SJSA1 (cell line): ENCODE data around the gene TMEM184A. TPM values are rescaled to one million over a fixed set of nuclear protein-coding genes. Genes with fewer than 3 reads are reported as not detected.

ENCODE experiments used
- DNase-seq, 2 experiments: peaks; one replicate each; pipeline ENCODE4 v3.0.0-alpha.2; 2015 to 2020; ENCODE audit warnings: low spot score in 2 of 2, low read depth in 1 of 2
- H3K27ac ChIP-seq: fragments of 250-450 bp; sonication (Bioruptor Pico); 2 replicates; pipeline ENCODE4 v1.5.1; 2020; ENCODE audit warnings: mild to moderate bottlenecking, moderate library complexity
- H3K27me3 ChIP-seq: fragments of 250-450 bp; sonication (Bioruptor Pico); replicated peaks from 2 replicates; pipeline ENCODE4 v1.5.1; 2020; ENCODE audit warnings: mild to moderate bottlenecking, moderate library complexity
- H3K36me3 ChIP-seq: fragments of 250-450 bp; sonication (Bioruptor Pico); 2 replicates; pipeline ENCODE4 v1.5.1; 2020; ENCODE audit warnings: mild to moderate bottlenecking
- H3K4me1 ChIP-seq: fragments of 250-450 bp; sonication (Bioruptor Pico); replicated peaks from 2 replicates; pipeline ENCODE4 v1.6.1; 2021; ENCODE audit warnings: mild to moderate bottlenecking
- H3K4me3 ChIP-seq: fragments of 250-450 bp; sonication (Bioruptor Pico); 2 replicates; pipeline ENCODE4 v1.5.1; 2020; ENCODE audit warnings: mild to moderate bottlenecking
- H3K9me3 ChIP-seq: fragments of 250-450 bp; sonication (Bioruptor Pico); replicated peaks from 2 replicates; pipeline ENCODE4 v1.5.1; 2020; ENCODE audit warnings: mild to moderate bottlenecking
- total RNA-seq: library from RNA; depleted of rRNA; stranded (reverse); fragments of >200 nt; shearing (Covaris generic); gene quantifications from 2 replicates; pipeline ENCODE4 v1.2.3, GENCODE V29; 2014

The TMEM184A gene
- total RNA-seq, 1 experiment from 2014 or later, result 1.8 TPM

DNA sequence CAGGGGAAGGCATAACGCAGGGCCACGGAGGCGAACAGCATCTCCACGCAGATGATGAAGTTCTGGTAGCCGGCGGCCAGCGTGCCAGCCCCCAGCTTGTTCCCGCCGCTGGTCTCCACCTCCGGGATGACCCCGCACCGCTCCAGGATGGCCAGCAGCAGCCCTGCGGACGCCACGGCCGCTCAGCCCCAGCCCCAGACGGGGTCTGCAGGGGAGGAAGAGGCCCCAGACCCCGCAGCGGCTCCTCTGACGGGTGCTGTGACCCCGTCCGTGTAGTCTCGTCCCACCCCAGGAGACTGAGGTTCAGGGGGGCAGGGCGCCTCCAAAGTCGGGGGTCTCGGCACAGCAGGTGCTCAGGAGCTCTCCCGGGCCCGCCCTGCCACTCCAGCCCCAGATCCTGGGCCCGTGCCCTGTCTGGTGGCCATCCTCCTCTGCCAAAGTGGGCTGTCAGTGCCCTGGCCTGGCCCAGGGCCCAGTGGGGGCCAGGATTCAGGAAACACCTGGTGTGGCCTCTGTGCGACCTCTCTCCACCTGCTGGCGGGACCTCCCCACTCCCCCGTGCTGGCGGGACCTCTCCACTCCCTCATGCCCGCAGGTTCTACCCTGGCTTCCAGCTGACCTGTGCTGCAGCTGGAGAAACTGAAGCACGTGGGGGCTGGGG lies 8.1 kb downstream of the TMEM184A start:
- Histone ChIP-seq H3K4me3 (no peak overlapping the region), H3K36me3 (peaks cover 36% of the 10 kb centered on the region), H3K9me3 (no peaks in the 10 kb centered on the region), H3K4me1 (no peaks in the 10 kb centered on the region), H3K27ac (no peak overlapping the region), H3K27me3 (no peaks in the 10 kb centered on the region)
- DNase-seq, result no peak

DNA sequence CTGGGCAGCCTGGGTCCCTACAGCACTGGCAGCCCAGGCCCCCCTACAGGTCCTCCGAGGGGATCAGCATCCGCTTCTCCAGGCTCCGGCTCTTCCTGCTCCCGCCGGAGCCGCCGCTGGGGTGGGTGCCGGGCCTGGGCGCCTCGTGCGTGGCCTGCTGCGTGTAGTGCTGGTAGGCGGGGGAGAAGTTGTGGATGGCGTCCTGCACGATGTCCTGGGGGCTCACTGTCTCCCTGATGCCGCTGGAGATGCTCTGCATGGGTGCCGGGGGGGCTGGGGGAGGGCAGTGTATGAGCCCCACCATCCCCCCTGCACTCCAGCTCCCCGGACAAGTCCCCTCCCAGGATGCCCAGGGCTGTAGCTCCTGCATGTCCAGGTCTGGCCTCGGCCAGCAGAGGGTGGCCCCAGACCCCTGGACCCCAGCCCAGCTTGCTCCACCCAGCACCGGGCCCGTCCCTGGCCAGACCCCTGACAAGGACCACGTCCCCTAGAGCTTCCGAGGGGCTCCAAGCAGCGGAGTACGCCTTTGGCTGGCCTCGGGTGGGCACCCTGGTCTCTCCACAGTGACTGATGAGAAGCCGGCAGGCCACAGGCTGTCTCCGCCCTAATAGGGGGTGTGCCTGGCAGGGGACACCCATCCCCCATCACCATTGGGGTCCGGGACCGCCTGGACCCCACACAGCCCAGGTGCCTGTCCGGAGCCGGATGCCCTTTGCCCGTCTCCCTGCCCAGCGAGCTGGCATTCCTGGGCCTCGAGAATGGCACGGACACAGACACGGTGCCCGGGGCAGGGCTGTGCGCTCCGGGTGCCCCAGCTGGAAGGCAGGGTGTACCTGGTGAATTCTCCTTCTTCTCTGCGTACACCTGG lies 8.9 kb downstream of the TMEM184A start:
- H3K27me3 ChIP-seq, result no peaks in the 10 kb centered on the region
- peaks cover 43% of the 10 kb centered on the region for H3K36me3 ChIP-seq
- H3K4me1 ChIP-seq, result no peaks in the 10 kb centered on the region
- no peak overlapping the region for H3K27ac ChIP-seq
- H3K4me3 ChIP-seq, result no peak overlapping the region
- DNase-seq, result no peak
- no peaks in the 10 kb centered on the region for H3K9me3 ChIP-seq

DNA sequence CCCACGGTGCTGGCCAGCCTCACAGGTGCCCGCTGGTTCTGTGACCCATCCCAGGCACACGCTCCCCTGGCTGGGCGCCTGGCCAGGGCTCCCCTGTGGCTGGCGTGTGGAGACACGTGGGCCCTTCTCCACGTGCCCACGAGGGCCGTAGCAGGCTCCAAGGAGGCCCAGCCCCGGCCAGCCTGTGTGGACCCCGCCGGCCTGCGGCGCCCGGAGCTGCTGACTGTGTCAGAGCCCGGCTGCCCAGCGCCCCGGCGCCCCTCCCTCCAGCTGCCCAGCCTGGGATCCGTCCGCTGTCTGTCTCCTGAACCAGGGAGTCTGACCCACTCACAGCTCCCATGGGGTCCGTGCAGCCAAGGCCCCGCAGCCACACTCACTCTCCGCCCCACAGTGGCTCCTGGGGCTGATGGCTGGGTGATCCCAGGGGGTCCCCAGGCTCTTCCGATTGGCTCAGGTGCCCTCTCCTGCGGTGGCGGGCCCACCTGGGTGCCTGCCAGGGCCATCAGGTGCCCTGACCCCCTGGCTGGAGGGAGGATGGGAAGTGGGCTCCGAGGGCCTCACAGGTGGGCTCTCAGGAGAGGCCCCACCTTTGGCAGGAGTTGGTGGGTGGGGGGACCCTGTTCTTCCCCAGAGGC lies 9.6 kb downstream of the TMEM184A start:
- Histone ChIP-seq H3K4me1 (no peaks in the 10 kb centered on the region), H3K27ac (no peak overlapping the region), H3K36me3 (peaks cover 51% of the 10 kb centered on the region), H3K4me3 (no peak overlapping the region), H3K9me3 (no peaks in the 10 kb centered on the region), H3K27me3 (no peaks in the 10 kb centered on the region)
- no peak for DNase-seq

DNA sequence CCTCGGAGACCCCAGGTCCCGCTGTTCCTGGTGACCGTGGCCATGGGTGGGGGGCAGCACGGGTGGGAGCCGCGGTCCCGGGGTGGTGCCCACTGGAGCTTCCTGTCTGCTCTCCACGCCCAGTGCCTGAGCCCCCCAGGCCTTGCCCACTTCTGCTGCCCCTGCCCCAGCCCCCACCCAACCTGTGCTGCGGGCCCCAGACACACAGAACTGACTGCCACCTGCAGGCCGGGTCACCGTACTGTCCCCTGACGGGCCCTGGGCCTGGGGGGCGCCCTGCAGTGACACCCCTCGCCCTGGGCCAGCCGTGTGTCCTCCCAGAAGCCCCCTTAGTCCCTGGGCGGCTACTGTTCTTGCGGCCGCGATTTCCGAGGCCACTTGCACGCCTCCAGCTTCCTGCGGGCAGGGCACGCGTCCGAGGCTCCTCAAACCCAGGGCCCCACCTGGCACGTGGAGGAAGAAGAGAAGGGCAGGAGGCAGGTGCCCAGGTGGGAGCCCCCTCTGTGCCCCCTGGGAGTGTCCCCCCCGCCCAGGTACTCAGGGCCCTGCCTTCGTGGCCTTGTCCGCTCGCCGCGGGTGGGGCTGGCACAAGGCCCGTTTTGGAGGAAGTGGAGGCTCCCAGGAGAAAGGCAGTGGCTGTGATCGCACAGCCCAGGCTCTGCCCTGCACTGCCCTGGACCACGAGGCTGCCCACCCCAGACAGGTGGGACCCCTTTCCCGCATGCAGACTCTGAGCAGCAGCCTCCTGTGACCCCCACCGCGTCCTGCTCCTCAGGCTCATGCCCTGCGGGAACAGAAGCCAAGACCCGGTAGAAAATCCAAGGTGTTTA lies 10.4 kb downstream of the TMEM184A start:
- DNase-seq, result no peak
- Histone ChIP-seq H3K9me3 (no peaks in the 10 kb centered on the region), H3K4me3 (no peak overlapping the region), H3K27me3 (no peaks in the 10 kb centered on the region), H3K36me3 (peaks cover 58% of the 10 kb centered on the region), H3K27ac (no peak overlapping the region), H3K4me1 (no peaks in the 10 kb centered on the region)

DNA sequence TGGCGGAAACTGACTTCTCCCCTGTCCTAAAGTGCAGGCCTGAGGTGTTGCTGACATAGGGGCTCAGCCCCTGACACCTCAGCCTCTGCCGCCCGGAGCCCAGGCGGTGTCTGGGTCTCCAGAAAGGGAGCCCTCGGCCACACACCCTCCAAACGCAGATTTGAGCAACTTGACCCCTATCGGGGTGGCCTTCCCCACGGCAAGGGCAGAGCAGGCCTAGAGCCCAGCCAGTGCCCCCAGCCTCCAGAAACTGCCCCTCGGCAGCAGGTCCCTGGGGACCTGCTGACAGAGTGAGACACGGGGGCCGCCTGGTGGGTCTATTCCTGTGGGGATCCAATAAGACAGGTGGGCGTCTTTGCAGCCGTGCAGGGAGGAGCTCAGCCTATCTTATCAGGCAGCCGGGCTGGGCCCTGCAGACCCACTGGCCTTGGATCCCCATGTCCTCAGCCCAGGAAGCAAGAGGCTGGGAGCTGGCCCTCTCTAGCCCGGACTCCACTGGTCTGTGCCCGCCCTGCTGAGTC lies 11.0 kb downstream of the TMEM184A start:
- Histone ChIP-seq H3K4me1 (no peaks in the 10 kb centered on the region), H3K4me3 (no peak overlapping the region), H3K27ac (no peak overlapping the region), H3K36me3 (peaks cover 63% of the 10 kb centered on the region), H3K27me3 (no peaks in the 10 kb centered on the region), H3K9me3 (no peaks in the 10 kb centered on the region)
- no peak for DNase-seq

DNA sequence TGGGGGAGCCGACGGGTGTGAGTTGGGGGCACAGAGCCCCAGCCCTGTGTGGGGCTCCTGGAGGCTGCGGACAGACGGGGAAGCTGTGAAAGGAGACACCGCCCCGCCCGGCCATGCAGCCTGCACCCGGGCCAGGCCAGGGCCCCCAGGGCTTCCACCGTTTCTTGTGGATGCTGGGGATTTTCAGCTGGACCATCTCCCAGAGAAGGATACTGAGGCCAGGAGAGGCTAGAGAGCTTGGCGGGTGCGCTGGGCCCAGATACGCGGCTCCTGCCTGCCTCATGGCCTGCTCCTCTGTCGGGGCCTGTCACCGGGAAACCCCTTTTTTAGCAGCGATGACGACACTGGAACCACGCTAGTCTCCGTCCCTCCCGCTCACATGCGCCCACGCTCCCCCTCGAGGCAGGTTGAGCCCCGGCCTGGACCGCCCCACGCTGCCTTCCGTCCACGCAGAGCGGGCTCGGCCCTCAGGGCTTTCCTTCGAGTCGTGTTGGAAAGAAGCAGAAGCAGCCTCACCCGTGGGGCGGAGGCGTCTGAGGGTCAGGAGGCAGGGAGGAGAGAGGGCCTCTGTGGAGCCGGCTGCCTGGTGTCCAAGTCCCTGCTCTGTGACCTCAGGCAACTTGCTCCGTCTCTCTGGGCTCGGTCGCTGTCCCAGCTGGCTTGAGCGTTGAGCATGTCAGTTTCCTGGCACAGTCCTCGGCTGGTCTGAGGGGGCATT lies 11.7 kb downstream of the TMEM184A start:
- H3K4me3 ChIP-seq, result no peak overlapping the region
- peaks cover 4% of the 10 kb centered on the region for H3K4me1 ChIP-seq
- H3K9me3 ChIP-seq, result no peaks in the 10 kb centered on the region
- DNase-seq, result no peak
- H3K36me3 ChIP-seq, result peaks cover 69% of the 10 kb centered on the region
- H3K27me3 ChIP-seq, result no peaks in the 10 kb centered on the region
- no peak overlapping the region for H3K27ac ChIP-seq

DNA sequence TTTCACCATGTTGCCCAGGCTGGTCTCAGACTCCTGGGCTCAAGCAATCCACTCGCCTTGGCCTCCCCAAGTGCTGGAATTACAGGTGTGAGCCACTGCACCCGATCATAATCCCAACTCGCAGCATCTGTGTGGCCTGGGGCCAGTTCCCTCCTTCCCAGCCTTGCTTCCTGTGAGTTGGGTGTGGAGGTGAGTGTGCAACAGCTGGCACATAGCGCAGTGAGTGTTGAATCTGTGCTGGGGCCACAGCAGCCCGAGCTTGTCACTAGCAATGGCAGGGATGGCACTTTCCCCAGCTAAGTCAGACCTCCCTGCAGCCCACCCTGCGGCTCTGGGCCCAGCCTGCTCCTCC lies 12.2 kb downstream of the TMEM184A start:
- H3K4me1 ChIP-seq, result peaks cover 9% of the 10 kb centered on the region
- no peaks in the 10 kb centered on the region for H3K27me3 ChIP-seq
- H3K9me3 ChIP-seq, result no peaks in the 10 kb centered on the region
- peaks cover 73% of the 10 kb centered on the region for H3K36me3 ChIP-seq
- H3K4me3 ChIP-seq, result no peak overlapping the region
- H3K27ac ChIP-seq, result no peak overlapping the region
- DNase-seq, result no peak

DNA sequence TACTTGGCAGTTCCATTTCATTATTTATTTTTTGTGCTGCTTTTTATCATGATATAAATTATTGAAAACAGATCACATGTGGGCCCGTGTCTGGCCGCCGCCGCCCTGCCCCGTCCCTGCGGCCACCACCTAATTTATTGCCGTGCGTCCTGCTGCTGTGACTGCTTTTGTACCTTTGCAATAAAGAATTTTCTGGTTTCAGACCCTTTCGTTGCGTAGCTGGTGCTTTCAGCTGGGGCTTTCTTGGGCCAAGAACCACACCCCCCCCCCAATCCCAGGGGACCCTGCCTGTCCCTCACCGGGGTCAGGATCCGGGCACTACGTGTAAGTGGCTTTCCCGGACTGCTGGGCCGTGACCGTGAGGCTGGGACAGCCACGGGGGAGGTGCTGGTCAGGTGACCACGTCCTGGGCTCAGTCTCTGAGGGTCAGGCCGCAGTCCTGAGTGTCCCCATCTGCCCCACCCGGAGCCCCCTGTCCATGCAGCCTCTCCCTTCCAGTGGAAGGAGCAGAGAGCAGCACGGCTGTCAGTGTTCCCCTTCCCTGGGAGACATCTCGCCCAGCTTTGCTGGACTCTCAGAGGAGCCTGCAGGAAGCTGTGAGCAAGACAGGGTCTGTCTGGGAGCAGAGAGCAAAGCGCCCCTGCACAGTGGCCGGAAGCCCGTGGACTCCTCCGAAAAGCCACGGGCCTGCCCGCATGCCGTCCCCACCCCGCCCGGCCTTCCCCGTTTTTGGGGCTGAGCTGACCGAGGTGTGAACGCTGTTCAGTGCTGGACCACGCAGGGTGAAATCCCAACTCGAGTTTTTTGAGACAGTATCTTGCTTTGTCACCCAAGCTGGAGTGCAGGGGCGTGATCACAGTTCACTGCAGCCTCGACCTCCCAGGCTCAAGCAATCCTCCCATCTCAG lies 12.9 kb downstream of the TMEM184A start:
- H3K9me3 ChIP-seq, result no peaks in the 10 kb centered on the region
- no peaks in the 10 kb centered on the region for H3K27me3 ChIP-seq
- no peak for DNase-seq
- peaks cover 76% of the 10 kb centered on the region for H3K36me3 ChIP-seq
- peaks cover 16% of the 10 kb centered on the region for H3K4me1 ChIP-seq
- no peak overlapping the region for H3K4me3 ChIP-seq
- no peak overlapping the region for H3K27ac ChIP-seq

DNA sequence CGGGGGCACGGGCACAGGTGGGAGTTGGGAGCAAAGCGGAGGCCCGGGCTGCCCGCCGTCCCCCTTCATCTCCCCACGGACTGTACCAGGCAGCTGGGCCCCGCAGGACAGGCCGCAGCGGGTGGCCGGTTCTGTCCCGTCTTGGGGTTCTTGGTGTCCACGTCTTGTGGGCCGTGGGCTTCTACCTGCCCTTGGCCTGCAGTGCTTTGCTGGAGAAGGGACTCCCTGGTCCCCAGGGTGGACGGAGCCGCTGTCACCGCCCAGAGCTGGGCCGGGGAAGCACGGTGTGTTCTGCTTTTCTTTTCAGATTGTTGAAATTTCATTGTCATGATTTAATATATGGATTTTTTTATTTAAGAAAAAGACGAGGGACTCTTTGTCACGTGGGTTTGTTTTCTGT lies 13.7 kb downstream of the TMEM184A start:
- H3K4me1 ChIP-seq, result peaks cover 24% of the 10 kb centered on the region
- H3K9me3 ChIP-seq, result no peaks in the 10 kb centered on the region
- H3K4me3 ChIP-seq, result no peak overlapping the region
- H3K27ac ChIP-seq, result no peak overlapping the region
- peaks cover 78% of the 10 kb centered on the region for H3K36me3 ChIP-seq
- H3K27me3 ChIP-seq, result no peaks in the 10 kb centered on the region
- DNase-seq, result no peak

DNA sequence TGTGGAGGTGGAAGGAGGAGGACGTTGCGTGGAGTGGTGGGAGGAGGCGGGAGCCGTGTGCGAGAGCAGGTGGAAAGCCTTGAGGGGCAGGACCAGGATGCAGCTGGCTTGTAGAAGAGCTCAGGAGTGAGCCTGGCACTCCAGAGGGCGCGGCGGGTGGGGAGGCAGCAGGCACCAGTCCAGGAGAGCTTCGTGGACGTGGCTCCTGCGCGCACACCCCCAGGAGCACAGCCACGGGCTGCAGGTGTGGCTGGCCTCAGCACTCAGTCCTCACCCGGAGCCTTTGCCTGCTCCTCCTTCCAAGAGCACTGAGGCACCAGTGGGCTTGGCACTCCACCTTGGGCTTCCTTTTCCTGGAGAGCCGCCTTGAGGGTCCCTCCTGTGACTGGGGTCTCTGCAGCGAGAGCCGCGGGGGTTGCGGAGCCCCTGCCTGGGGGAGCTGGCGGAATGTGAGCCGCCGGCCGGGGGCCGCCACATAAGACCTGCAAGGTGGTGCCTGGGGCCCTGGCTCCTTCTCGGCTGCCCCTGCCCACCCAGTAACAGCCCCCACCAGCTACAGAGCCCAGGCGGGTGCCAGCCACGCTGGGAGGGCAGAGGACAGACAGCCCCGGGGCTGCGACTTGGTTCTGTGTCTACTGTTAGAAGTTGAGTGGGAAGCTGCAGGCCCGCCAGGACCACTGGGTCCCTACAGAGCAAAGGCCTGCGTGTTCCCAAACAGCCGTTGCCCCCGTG lies 14.4 kb downstream of the TMEM184A start:
- Histone ChIP-seq H3K27ac (no peak overlapping the region), H3K27me3 (no peaks in the 10 kb centered on the region), H3K4me1 (peaks cover 31% of the 10 kb centered on the region), H3K9me3 (no peaks in the 10 kb centered on the region), H3K36me3 (peaks cover 77% of the 10 kb centered on the region), H3K4me3 (no peak overlapping the region)
- DNase-seq, result no peak

DNA sequence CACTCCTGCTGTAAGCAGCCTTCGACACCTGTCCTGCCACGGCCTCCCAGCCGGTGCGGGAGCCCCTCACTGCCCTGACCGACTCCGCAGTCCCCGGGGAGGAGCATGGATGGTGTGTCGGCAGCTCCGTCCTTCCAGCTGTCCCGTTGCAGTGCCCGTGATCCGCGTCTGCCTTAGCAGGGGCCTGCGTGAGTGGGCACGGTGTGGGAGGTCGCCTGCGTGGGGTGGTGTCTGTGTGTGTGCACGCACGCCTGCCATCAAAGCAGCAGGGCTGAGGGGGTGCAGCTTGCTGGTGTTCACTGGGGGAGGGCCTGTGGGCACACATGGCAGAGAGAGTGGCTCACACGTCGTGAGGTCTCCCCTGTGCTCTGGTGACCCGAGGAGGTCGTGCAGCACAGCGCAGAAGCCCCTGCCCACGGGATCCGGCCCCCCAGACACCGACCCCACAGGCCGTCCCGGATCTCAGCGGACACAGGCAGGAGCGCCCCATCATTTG lies 15.2 kb downstream of the TMEM184A start:
- Histone ChIP-seq H3K4me3 (no peak overlapping the region), H3K27ac (no peak overlapping the region), H3K4me1 (peaks cover 39% of the 10 kb centered on the region), H3K36me3 (peaks cover 83% of the 10 kb centered on the region), H3K27me3 (no peaks in the 10 kb centered on the region), H3K9me3 (no peaks in the 10 kb centered on the region)
- DNase-seq, result no peak
